MM.1S (cell line): ENCODE measurements around the gene PKN1.

Source experiments
- DNase-seq: peaks from one replicate; pipeline ENCODE4 v3.0.0-alpha.2; 2015
- H2AFZ ChIP-seq: fragments of 300-600 bp; sonication (generic); 2 replicates; pipeline ENCODE4 v1.6.0; 2016; ENCODE audit warnings: antibody characterized with exemption, low read length
- H3F3A ChIP-seq: fragments of 300-600 bp; sonication (generic); 2 replicates; pipeline ENCODE4 v1.6.1; 2016; ENCODE audit warnings: mild to moderate bottlenecking, antibody characterized with exemption, low read length, moderate library complexity, mixed read lengths; ENCODE audit not compliant: insufficient read depth
- H3K27ac ChIP-seq: fragments of 300-600 bp; sonication (generic); 2 replicates; pipeline ENCODE4 v1.5.1; 2016; ENCODE audit warnings: mild to moderate bottlenecking, low read length
- H3K27me3 ChIP-seq: fragments of 300-600 bp; sonication (generic); replicated peaks from 2 replicates; pipeline ENCODE4 v1.6.0; 2016; ENCODE audit warnings: low read length; ENCODE audit not compliant: insufficient read depth
- H3K36me3 ChIP-seq: fragments of 300-600 bp; sonication (generic); replicated peaks from 2 replicates; pipeline ENCODE4 v1.6.1; 2016; ENCODE audit warnings: mild to moderate bottlenecking, low read length, mixed read lengths; ENCODE audit not compliant: insufficient read depth
- H3K4me1 ChIP-seq: fragments of 300-600 bp; sonication (generic); 2 replicates; pipeline ENCODE4 v1.6.1; 2016; ENCODE audit warnings: low read length, mixed read lengths
- H3K4me2 ChIP-seq: fragments of 300-600 bp; sonication (generic); 2 replicates; pipeline ENCODE4 v1.6.0; 2016; ENCODE audit warnings: low read depth, low read length
- H3K4me3 ChIP-seq: fragments of 300-600 bp; sonication (generic); 2 replicates; pipeline ENCODE4 v1.5.1; 2016; ENCODE audit warnings: low read length, mixed read lengths
- H3K79me2 ChIP-seq: fragments of 300-600 bp; sonication (generic); 2 replicates; pipeline ENCODE4 v1.6.1; 2016; ENCODE audit warnings: mixed run types, low read length, mixed read lengths
- H3K9ac ChIP-seq: fragments of 300-600 bp; sonication (generic); 2 replicates; pipeline ENCODE4 v1.6.1; 2016; ENCODE audit warnings: low read length, mixed read lengths
- H3K9me2 ChIP-seq: fragments of 300-600 bp; sonication (generic); replicated peaks from 2 replicates; pipeline ENCODE4 v1.6.1; 2016; ENCODE audit warnings: mild to moderate bottlenecking, low read length, mixed read lengths; ENCODE audit not compliant: insufficient read depth
- H3K9me3 ChIP-seq: fragments of 300-600 bp; sonication (generic); replicated peaks from 2 replicates; pipeline ENCODE4 v1.6.1; 2016; ENCODE audit warnings: mild to moderate bottlenecking, low read length, mixed read lengths; ENCODE audit not compliant: insufficient read depth
- H4K20me1 ChIP-seq: fragments of 300-600 bp; sonication (generic); 2 replicates; pipeline ENCODE4 v1.6.1; 2016; ENCODE audit warnings: mild to moderate bottlenecking, low read length, moderate library complexity, mixed read lengths; ENCODE audit not compliant: insufficient read depth
- CTCF ChIP-seq: fragments of 300-600 bp; sonication (generic); IDR thresholded peaks from 2 replicates; pipeline ENCODE4 v1.5.1; 2016; ENCODE audit warnings: antibody characterized with exemption, low read length, mixed read lengths
- EZH2 ChIP-seq: fragments of 300-600 bp; sonication (generic); optimal IDR thresholded peaks from 2 replicates; pipeline ENCODE3; 2017; ENCODE audit warnings: low read depth, mild to moderate bottlenecking, antibody characterized with exemption, low read length, mixed read lengths
- EZH2phosphoT487 ChIP-seq: fragments of 300-600 bp; sonication (generic); IDR thresholded peaks from 2 replicates; pipeline ENCODE4 v1.6.1; 2018; ENCODE audit warnings: antibody characterized with exemption, low read length

Gene PKN1

DNA sequence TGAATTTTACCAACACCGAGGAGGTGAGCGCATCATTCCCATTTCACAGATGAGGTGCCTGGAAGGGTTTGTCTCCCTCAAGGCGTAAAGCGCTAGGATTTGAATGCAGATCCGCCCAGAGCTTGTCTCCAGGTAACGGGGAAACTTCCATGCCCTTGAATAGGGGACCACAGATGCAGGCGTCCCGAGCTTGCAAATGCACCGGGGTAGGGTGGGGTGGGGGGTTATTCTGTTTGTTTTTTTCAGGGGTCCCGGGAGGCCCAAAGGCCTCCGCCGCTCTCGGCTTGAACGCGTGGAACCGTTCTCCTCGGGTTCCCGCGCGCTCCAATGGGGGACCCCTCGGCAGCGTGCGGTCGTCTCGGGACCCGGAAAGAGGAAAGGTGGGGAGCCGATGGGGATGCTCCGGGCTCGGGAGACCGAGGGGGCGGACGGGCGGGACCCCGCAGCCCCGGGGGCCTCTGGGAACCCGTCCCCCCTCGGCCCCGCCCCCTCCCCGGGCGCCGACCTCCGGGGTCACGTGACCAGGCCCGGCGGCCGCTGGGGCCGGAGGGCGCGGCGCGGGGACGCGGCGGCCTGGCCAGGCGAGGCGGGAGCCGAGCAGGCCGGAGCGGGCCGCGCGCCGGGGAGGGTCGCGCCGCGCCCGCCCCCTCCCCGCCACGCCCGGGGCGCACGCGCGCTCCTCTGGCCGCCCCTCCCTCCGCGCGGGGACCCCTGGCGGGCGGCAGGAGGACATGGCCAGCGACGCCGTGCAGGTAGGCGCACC is at the start of gene PKN1:
PKN1 (plus strand) TSS at position 516 of the 763 bp plus-strand sequence; CDS start at position 732, 216 bp downstream.
- TF ChIP-seq EZH2 (no peak), EZH2phosphoT487 (no peak), CTCF (no peak)
- Histone ChIP-seq H3K27ac (no peak within 1 kb of the TSS), H3K4me3 (peak within 1 kb of the TSS; percentile 85), H3K4me2 (peak within 1 kb of the TSS; percentile 97), H3K79me2 (peaks cover 29% of the 10 kb centered on the region), H2AFZ (peak within 1 kb of the TSS; percentile 93), H4K20me1 (no peaks in the 10 kb centered on the region), H3F3A (peaks cover 5% of the 10 kb centered on the region; the same call in 1 of the 2 replicates), H3K9ac (peak within 1 kb of the TSS; percentile 66), H3K9me2 (no peaks in the 10 kb centered on the region), H3K36me3 (no peaks in the 10 kb centered on the region), H3K27me3 (peaks cover 3% of the 10 kb centered on the region; the same call in 1 of the 2 replicates), H3K4me1 (peaks cover 8% of the 10 kb centered on the region; the same call in 1 of the 2 replicates), H3K9me3 (no peaks in the 10 kb centered on the region)
- DNase-seq = peak; percentile 62

GRCh38 chr19:14383661-14384555 is 49.2 kb upstream of the PKN1 start:
- Histone ChIP-seq H3K27ac (no peak overlapping the region), H3K27me3 (peaks cover 56% of the 10 kb centered on the region), H3K9ac (no peak overlapping the region), H3K4me2 (no peak overlapping the region), H3K4me3 (no peak overlapping the region), H2AFZ (no peak overlapping the region), H3K36me3 (no peaks in the 10 kb centered on the region), H3K4me1 (no peaks in the 10 kb centered on the region), H4K20me1 (no peaks in the 10 kb centered on the region), H3F3A (no peaks in the 10 kb centered on the region), H3K9me2 (no peaks in the 10 kb centered on the region), H3K9me3 (no peaks in the 10 kb centered on the region), H3K79me2 (no peaks in the 10 kb centered on the region)
- no peak for DNase-seq
- TF ChIP-seq EZH2 = no peak
- no peak for TF ChIP-seq CTCF
- no peak for TF ChIP-seq EZH2phosphoT487

- Histone ChIP-seq H3K9me3 (no peaks in the 10 kb centered on the region), H3K79me2 (no peaks in the 10 kb centered on the region), H2AFZ (no peak overlapping the region), H3K36me3 (no peaks in the 10 kb centered on the region), H3K27me3 (peaks cover 47% of the 10 kb centered on the region), H3K4me3 (no peak overlapping the region), H3K9me2 (no peaks in the 10 kb centered on the region), H3K27ac (no peak overlapping the region), H3K9ac (no peak overlapping the region), H4K20me1 (no peaks in the 10 kb centered on the region), H3K4me1 (no peaks in the 10 kb centered on the region), H3K4me2 (no peak overlapping the region), H3F3A (no peaks in the 10 kb centered on the region)
- TF ChIP-seq EZH2 = no peak
- TF ChIP-seq CTCF = no peak
- no peak for TF ChIP-seq EZH2phosphoT487
- DNase-seq = no peak
Observed at GRCh38 chr19:14385492-14385891, 47.6 kb upstream of the PKN1 start.
